Small intestine (tissue), 7 donors: ENCODE data around the gene ZNF653. TPM values are rescaled to one million over a fixed set of nuclear protein-coding genes. Genes with fewer than 3 reads are reported as not detected.
A peak's percentile ranks its signal among the peaks of the same experiment; 100 is the strongest.
"Not testable (repeated sequence)": the region's sequence is repeated elsewhere in the genome, so short reads cannot be mapped to it uniquely, and the experiment has no call there.

Experiments used
- DNase-seq, 2 donors: peaks; one replicate each; pipeline versions ENCODE4 v3.0.0 to v3.0.0-alpha.2; 2013
- FAIRE-seq: peaks from 2 replicates; lab custom pipeline; 2012; peaks lifted over from hg19 to GRCh38; lab: Jason Lieb, UNC
- H3K27ac ChIP-seq, 3 donors: one replicate each; pipeline ENCODE4 v1.5.1; 2013; ENCODE audit warnings: low read length in 2 of 3, mild to moderate bottlenecking in 2 of 3, control low read depth in 1 of 3, inconsistent platforms in 1 of 3, low read depth in 1 of 3, moderate library complexity in 1 of 3
- H3K27me3 ChIP-seq, 3 donors: one replicate each; pipeline ENCODE4 v1.6.1; 2013; ENCODE audit warnings: low read length in 3 of 3, inconsistent platforms in 1 of 3; ENCODE audit not compliant: control insufficient read depth in 3 of 3, insufficient read depth in 3 of 3
- H3K36me3 ChIP-seq, 3 donors: one replicate each; pipeline ENCODE4 v1.6.1; 2013; ENCODE audit warnings: low read length in 3 of 3, inconsistent platforms in 1 of 3, low read depth in 1 of 3, mild to moderate bottlenecking in 1 of 3, moderate library complexity in 1 of 3; ENCODE audit not compliant: control insufficient read depth in 3 of 3, insufficient read depth in 2 of 3
- H3K4me1 ChIP-seq, 3 donors: one replicate each; pipeline ENCODE4 v1.6.1; 2013; ENCODE audit warnings: low read length in 2 of 3, inconsistent platforms in 1 of 3, low read depth in 1 of 3, mild to moderate bottlenecking in 1 of 3, moderate library complexity in 1 of 3; ENCODE audit not compliant: control insufficient read depth in 3 of 3, insufficient read depth in 2 of 3
- H3K4me3 ChIP-seq, 3 donors: one replicate each; pipeline ENCODE4 v1.5.1; 2013; ENCODE audit warnings: low read length in 3 of 3, control low read depth in 1 of 3, inconsistent platforms in 1 of 3, low read depth in 1 of 3, mild to moderate bottlenecking in 1 of 3, moderate library complexity in 1 of 3
- H3K9me3 ChIP-seq, 2 donors: one replicate each; pipeline ENCODE4 v1.6.1; 2013; ENCODE audit warnings: low read depth in 1 of 2, low read length in 1 of 2; ENCODE audit not compliant: control insufficient read depth in 2 of 2, insufficient read depth in 1 of 2
- WGBS, 3 donors: extraction: QIAGEN DNeasy Blood & Tissue Kit; methylation state at CpG; one replicate each; pipeline ENCODE4 v1.1.7; 2013; 5-methylcytosine and 5-hydroxymethylcytosine counted together
- polyA plus RNA-seq, 4 donors: library from polyadenylated mRNA; stranded (reverse) in 3 of 4; unstranded in 1 of 4; fragments of 200-250 nt in 3 of 4; fragments of 120-200 nt in 1 of 4; gene quantifications; one replicate each; pipeline versions ENCODE4 v1.2.1 to v1.2.3, GENCODE V29; 2013
- donor health status: healthy with polysubstance abuse.
- donor health status: control.
- donor health status: control.
- donor health status: Bipolar disorder and iron deficiency.
- donor health status: healthy.

ZNF653 gene
- polyA plus RNA-seq, 4 donors = 7.5 to 25.1 (median 10.4) TPM

DNA sequence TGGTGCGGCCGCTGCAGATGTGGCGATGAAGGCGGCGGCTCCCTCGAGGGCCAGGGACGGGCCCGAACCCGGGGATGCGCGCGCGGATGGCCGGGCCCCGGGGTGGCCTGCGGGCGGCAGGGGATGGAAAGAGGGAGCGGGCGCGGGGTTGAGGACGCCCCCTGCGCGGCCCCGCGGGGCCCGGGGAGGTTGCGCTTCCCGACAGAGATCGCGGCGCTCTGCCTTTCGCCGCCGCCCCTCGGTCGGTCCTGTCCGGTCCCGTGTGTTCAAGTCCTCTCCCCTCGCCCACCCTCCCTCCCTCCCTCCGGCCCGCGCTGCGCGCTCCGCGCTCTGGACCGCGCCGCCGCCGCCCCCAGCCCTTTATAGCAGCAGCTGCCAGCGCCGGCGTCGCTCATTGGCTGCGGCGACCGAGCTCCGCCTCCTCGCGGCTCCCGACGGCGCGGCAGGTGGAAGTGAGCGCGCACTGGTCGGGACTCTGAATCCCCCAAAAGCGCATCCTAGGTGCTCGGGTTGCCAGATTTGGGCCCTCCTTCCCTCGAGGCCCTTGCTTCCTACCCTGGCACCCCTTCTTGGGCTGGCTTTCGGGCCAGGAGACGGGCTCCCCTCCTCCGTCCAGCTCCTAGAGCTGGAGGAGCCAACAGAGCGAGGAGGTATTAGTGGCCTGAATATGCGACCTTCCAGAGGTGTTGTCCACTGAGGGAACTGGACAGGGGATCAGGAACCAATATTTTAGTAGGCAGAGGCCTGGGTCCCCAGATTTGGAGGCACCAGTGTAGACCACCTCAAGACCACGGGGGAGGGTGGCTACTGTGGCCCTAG, 24.7 kb downstream of the ZNF653 start, which contains the start of gene ELAVL3:
Gene ELAVL3 (minus strand): TSS at position 332 of the 819 bp plus-strand sequence. CDS start 438 bp downstream, outside the sequence.
- peak in 1 of 2 donors; percentile 40 for DNase-seq
- FAIRE-seq = no peak
- peaks cover 9 to 55% (median 12%) of the 10 kb centered on the region in 3 donors for H3K27me3 ChIP-seq

DNA sequence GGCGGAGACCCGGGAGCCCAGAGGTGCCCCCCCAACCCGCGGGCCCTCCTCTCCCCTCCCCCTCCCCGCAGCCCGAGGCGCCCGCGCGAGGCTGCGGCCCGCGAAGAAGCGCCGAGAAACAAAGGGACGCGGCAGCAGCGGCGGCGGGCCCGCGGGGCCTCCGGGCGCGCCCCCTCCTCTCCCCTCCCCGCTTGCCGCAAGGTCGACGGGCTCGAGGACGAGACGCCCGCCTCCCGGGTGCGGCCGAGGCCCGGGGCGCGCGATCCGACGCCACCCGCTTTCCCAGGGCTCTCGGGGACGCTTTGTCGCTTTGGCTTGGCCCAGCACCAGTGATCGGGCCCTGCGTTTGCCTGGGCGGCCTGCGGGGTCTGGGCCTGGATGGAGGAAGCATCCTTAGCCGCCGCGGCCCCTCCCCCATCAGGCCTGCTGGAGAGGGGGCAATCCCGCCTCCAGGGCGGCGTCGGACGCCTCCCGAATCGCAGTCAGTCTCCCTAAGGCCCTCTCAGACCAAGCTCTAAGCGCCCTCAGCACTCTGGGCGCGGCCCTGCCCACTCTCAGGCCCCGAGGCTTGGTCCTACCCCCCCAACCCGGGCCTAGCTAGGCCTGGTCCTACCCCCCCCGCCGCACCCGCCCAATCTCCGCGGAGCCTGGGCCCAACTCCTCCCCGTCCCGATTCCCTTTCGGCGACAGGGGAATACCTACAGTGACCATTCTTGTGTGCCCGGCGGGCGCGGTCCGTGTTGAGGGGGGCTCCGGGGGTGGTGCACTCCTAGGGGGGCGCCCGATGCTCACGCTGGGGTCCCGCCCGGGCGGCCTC, 25.5 kb downstream of the ZNF653 start:
- Histone ChIP-seq H3K4me3 (peak overlapping the region in 1 of 3 donors; percentile 5), H3K4me1 (peaks cover 0 to 13% (median 4%) of the 10 kb centered on the region in 3 donors), H3K27ac (no peak overlapping the region), H3K27me3 (peaks cover 9 to 55% (median 12%) of the 10 kb centered on the region in 3 donors), H3K36me3 (peaks cover 0 to 22% (median 0%) of the 10 kb centered on the region in 3 donors), H3K9me3 (peaks cover 0 to 8% of the 10 kb centered on the region in 2 donors)
- DNase-seq (no peak), FAIRE-seq (no peak)
- WGBS, 3 donors = 7 to 12% (median 11%) methylated on average over 29 to 86 of the region's 86 CpGs

More for the DNA sequence above, 24.7 kb downstream of the ZNF653 start, which contains the start of gene ELAVL3:
- H3K27ac ChIP-seq = no peak within 1 kb of the TSS
- H3K36me3 ChIP-seq = peaks cover 0 to 28% (median 0%) of the 10 kb centered on the region in 3 donors
- peaks cover 0 to 13% (median 4%) of the 10 kb centered on the region in 3 donors for H3K4me1 ChIP-seq
- WGBS, 3 donors = 12 to 34% (median 24%) methylated on average over 25 to 77 of the region's 77 CpGs
- H3K9me3 ChIP-seq = peaks cover 0 to 8% of the 10 kb centered on the region in 2 donors
- H3K4me3 ChIP-seq = peak within 1 kb of the TSS in 1 of 3 donors; percentile 5

DNA sequence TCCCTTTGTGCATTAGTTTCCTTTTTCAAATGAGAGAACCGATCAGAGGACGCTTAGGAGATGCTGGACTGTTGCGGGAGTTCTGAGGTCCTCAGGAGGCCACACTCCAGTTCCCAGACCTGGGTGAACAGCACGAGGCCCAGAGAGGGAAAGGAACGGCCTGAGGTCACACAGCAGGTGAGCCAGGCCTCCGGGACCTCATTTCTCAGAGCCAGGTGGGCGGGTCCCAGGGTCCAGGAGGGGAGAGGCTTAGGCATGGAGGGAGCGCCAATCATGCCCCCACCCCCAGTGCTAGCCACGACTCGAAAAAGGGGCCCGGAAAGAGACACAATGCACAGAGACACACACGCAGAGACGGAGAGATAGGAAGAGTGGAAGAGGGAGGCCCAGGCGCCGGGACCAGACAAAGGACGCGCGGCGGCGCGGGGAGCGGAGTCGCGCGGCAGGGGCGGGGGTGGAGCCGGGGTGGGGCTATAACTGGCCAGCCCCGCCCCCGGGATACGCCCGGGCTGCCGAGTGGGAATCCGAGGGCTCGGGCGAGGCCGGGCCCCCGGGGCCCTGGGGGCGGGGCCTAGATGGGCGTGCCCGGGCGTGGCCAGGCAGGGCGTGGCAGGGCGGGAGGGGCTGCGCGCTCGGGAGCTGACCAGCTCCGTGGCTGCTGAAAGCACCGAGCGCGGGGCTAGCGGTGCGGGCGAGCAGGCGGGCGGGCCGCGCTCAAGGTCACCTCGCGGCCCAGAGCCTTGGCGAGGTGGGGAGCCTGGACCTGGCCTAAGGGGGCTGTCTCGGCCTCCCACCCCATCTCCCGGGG, 26.3 kb downstream of the ZNF653 start:
- no peak overlapping the region for H3K27ac ChIP-seq
- H3K27me3 ChIP-seq = peaks cover 9 to 55% (median 12%) of the 10 kb centered on the region in 3 donors
- WGBS, 3 donors = 15 to 20% (median 17%) methylated on average over 45 to 62 of the region's 62 CpGs
- H3K36me3 ChIP-seq = peaks cover 0 to 14% (median 0%) of the 10 kb centered on the region in 3 donors
- H3K4me1 ChIP-seq = peaks cover 0 to 13% (median 4%) of the 10 kb centered on the region in 3 donors
- DNase-seq = peak; percentile 51 to 56
- FAIRE-seq = no peak
- H3K9me3 ChIP-seq = peaks cover 0 to 8% of the 10 kb centered on the region in 2 donors
- H3K4me3 ChIP-seq = no peak overlapping the region

DNA sequence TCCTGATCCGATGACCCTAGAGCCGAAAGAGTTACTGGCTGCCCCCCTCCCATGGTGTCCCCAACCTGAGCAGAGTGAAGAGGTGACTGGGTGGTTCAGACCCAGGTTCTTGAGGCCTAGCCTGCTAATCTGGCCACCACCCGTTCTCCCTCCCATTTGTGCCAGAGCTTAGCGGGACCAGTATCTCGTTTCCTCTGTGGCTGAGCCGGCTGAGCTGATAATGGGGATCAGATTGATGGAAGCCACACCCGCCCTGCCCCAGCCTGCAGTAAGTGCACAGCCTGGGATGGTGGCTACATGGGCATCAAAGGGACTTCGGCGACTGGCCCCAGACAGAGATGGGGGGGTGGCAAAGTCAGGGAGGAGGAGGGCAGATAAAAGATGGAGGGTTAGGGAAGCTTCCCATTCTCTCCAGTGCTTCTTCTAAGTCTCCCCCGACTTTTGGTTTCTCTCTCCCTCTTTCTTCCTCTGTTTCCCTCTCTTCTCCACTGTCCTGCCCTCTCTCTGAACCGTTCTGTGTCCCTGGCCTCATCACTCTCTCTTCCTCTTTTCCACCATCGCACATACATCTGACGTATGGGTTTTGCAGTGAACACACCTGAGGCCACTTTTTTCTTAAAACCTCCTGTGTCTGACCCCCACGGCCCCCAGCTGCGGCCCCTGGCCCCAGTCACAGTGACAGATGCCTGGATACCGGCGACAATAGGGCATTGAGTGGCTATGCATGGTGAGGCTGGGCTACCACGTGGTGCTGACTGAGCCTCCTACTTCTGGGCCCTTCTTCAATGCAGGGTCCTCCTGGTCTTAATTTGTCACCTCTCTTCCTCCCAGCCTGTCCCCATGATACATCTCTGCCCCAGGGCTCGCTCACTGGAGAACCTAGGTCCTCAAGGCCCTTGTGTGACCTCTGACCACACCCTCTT, 27.2 kb downstream of the ZNF653 start:
- Histone ChIP-seq H3K27me3 (peaks cover 9 to 58% (median 12%) of the 10 kb centered on the region in 3 donors), H3K27ac (no peak overlapping the region), H3K4me3 (no peak overlapping the region), H3K36me3 (peaks cover 0 to 5% (median 0%) of the 10 kb centered on the region in 3 donors), H3K4me1 (peaks cover 0 to 13% (median 4%) of the 10 kb centered on the region in 3 donors), H3K9me3 (peaks cover 0 to 8% of the 10 kb centered on the region in 2 donors)
- DNase-seq (no peak), FAIRE-seq (no peak)
- WGBS, 3 donors = 31 to 52% (median 43%) methylated on average over 19 of the region's 19 CpGs

DNA sequence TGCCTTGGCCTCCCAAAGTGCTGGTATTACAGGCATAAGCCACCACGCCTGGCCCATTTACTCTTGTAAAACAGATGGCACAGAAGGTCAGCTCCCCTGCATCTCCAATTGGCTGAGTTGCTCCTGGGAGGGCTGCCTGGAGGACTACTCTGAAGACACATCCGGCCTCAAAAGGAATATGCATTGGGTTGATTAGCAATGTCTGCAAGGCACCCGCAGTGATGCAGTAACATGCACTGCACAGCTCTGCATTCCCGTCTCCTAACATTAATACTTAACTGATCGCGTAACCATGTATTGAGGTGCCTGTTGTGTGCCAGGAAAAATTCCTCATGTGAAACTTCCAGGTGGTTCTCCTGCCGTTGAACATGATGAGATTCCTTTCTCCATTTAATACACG, 29.8 kb downstream of the ZNF653 start:
- peaks cover under 1 to 34% (median 4%) of the 10 kb centered on the region in 3 donors for H3K27me3 ChIP-seq
- H3K36me3 ChIP-seq = no peaks in the 10 kb centered on the region
- DNase-seq = no peak
- peaks cover 0 to 3% of the 10 kb centered on the region in 2 donors for H3K9me3 ChIP-seq
- 67 to 79% (median 68%) methylated on average over 8 of the region's 8 CpGs for WGBS, 3 donors
- no peak for FAIRE-seq
- no peak overlapping the region for H3K27ac ChIP-seq
- no peak overlapping the region for H3K4me3 ChIP-seq
- H3K4me1 ChIP-seq = peaks cover 0 to 4% (median 4%) of the 10 kb centered on the region in 3 donors

DNA sequence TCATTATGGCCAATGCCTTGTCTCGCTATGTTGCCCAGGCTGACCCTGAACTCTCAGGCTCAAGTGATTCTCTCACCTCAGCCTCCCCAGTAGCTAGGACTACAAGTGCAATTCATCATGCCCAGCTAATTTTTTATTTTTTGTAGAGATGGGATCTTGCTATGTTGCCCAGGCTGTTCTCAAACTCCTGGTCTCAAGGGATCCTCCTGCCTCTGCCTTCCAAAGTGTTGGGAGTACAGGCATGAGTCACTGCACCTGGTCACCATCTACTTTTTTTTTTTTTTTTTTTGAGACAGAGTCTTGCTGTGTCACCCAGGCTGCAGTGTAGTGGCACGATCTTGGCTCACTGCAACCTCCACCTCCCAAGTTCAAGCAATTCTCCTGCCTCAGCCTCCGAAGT, 30.3 kb downstream of the ZNF653 start:
- DNase-seq, H3K4me3 ChIP-seq, FAIRE-seq, H3K27ac ChIP-seq, H3K4me1 ChIP-seq, H3K9me3 ChIP-seq, H3K36me3 ChIP-seq: not testable (repeated sequence)
- WGBS, 3 donors = 85 to 93% (median 92%) methylated on average over 3 of the region's 3 CpGs
- H3K27me3 ChIP-seq = peaks cover 0 to 32% (median under 1%) of the 10 kb centered on the region in 3 donors

DNA sequence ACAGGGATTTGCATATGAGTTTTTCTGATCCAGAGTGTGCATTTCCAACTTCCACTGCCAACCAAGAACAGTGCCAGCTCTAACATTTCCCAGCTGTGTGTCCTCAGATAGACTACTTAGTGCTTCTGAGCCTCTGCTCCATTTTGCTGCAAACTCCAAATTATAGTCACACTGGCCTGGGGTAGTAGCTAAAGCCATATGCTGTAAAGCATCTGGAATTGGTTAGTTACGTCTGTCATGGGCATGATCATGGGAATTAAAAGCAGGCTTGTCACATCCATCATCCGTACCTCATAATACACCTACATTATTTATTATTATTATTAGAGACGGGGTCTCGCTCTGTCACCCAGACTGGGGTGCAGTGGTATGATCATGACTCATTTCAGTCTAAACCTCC, 31.9 kb downstream of the ZNF653 start:
- peaks cover 0 to 19% (median 0%) of the 10 kb centered on the region in 3 donors for H3K27me3 ChIP-seq
- H3K27ac ChIP-seq = no peak overlapping the region
- H3K4me1 ChIP-seq = no peaks in the 10 kb centered on the region
- 80 to 85% (median 85%) methylated on average over 4 of the region's 4 CpGs for WGBS, 3 donors
- H3K36me3 ChIP-seq = no peaks in the 10 kb centered on the region
- no peak overlapping the region for H3K4me3 ChIP-seq
- DNase-seq = no peak
- no peak for FAIRE-seq
- H3K9me3 ChIP-seq = no peaks in the 10 kb centered on the region
